Kidney glomerular epithelial cell (primary cell): ENCODE measurements around the gene CFAP45.
A peak's percentile ranks its signal among the peaks of the same experiment; 100 is the strongest.

Experiments used
- DNase-seq: peaks from one replicate; lab custom pipeline; 2025; lab: John Stamatoyannopoulos, UW

CFAP45 gene

DNA sequence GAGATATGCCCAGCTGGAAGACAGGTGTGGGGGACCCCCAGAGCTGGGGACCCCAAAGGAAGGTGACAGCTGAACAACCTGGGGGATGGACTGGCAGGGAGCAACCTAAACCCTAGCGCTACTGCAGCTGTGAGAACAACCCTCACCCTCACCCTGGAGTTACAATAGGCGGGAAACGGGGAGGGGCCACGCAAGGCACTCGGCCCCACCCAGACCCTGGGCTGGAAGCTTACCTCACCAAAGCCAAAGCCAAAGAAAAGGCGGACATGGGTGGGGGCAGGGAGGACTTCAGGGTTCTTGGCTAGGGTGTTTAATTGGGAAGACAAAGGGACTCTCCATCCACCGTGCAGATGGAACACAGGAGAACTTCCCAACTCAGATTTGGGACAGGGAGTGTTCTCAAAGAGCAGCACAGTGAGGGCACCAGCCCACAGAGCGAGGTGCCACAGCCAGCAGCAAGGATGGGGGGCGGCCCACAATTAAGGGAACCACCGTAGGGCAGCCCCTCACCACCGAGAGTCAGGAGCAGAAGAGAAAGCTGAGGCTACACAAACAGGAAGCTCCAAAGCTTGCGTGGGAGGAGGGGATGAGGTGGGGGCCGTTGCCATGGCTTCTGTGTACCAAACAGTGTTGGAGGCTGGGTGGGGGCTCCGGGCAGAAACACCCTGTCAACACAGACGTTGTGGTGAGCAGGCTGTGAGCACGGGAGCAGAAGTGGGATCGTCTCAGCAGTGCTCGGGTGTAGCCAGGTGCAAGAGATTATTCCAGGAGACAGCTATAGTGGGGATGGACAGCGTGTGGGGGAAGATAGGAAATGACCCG lies 23.4 kb upstream of the CFAP45 start:
- DNase-seq: peak; percentile 80

DNA sequence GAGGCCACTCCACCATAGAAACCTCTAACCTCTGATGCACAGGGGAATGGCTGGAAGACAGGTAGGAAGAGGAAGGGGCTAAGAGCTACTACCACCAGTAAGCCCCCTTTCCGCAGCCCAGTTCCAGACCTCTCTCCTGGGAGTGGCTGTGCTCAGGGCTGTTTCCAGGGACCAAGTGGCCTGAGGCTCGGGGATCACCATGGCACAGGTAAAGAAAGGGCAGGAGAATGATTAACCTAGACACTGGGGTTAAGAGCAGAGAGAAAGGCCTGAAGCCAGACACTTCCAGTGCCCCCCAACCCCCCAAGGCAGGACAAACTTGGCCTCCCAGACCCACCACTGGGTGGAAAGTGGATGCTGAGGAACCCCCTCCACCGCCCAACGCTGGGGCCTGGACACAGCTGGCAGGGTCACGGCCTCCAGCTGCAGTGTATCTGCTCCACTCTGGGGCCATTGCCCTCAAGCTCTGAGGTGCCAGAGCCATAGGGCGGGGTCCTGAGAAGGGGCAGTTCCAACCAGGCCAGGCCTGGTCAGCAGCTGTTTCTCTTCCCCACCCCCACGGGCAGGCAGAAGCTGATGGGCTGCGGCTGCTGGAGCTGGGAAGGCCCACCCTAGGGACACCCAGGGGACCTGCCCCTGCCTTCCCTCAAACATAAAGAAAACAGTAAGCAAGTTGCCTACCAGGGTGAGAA lies 22.7 kb upstream of the CFAP45 start:
- no peak for DNase-seq

DNA sequence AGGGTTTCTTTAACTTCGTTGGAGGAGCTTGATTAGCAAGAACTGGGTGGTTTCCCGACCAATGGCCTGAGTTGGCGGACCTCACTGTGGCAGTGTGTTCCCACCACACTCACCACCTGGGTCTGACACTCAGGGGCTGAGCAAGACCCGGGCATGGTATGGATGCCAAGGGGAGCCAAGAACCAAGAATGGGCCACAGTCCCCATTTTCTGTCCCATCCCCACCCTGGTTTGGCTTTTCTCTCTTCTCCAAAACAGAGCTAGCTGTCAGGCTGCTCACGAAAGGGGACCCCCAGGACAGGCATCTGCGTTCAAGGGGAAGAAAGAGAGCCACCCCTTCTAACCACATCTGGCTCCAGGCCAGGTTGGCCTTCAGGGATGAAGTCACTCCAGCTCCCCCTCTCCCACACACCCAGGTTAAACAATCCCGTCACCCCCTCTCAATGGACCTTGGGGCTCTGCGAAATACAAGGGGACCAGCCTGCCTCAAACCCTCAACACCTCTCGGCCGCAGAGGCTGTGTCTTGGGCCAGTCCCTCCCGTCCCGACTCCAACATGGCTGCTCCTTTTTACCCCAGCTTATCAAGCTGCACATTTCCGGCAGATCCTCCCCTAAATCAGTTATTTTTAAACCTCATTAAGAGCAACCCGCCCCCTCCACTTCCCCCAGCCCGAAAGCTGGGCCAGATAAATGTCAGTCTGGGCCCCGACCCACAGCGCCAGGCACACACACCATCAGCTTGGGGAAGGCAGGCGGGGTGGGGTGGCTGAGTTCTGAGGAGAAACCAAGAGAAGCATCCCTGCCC lies 21.9 kb upstream of the CFAP45 start:
- no peak for DNase-seq

DNA sequence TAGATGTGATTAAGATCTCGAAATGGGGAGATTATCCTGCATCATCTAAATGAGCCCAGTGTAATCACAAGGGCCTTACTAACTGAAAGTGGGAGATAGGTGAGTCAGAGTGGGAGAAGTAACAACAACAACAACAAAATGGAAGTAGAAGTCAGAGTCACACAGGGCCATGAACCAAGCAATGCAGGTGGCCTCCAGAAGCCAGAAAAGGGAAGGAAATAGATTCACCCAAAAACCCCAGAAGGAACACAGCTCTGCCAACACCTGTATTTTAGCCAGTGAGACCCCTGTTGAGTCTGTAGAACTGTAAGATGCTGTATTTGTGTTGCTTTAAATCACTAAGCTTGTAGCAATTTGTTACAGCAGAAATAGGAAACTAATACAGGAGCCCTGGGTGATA lies 21.3 kb upstream of the CFAP45 start:
- DNase-seq: peak; percentile 24

DNA sequence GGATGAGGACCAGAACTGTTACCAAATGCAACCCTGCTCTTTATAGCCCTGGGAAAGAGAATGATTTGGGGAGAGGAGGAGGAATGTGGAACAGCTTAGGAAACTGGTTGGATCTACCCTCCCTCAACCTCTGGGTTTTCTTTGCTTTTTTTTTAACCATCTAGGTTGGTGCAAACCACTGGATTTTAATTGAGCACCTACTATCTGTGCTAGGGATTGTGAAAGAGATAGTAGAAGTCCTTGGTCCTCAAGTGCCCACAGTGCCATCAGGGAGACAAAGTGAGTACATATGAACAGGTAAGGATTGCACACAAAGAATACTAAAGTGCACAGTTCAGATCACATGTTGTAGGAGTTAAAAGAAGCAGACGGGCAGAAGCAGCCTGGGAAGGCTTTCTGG lies 20.7 kb upstream of the CFAP45 start:
- no peak for DNase-seq

DNA sequence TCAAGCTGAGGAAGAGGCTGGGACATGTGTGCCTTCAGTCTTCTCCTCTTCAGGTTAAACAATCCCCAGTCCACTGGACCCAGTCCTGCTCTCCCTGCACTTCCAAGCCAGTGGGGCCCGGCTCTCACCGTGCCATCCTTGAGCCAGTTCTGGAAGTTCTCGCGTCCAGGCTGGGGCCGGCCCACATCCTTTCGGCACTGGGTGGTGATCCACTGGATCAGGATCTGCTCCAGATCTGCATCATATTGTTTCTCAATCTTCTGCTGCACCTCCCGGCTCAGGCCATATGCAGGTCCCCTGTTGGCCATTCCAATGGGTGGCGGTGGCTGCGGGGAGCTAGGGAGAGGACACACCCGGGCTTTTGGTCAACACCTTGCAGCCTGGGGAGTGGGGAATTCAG lies 20.2 kb upstream of the CFAP45 start:
- DNase-seq: no peak

DNA sequence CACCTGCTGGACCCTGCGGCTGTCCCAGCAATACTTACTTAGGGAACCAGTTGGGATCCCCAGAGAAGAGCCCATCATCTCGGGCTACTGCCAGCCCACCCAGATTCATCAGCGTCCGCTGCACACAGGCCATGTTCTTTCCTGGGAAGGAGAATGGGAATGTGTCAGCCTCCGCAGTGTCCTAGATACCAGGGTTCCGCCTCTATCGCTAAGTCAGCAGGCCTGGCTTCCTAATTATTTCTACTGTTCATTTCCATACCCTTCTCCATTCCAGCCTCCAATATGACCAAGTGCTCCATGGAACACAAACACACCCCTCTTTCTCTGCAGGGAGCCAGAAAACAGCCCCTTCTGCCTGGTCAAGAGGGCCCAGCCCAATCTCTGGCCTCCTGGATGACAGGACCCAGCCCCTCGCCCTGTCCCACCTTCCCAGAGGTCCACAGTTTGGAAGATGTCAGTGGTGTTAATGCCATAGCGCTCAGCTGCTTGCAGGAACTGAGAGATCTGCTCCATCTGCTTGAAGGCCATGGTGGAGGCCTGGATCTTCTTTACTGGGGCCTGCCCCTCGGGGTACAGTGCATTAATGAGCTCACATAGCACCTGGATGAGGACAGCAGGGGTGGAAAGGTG lies 19.4 kb upstream of the CFAP45 start:
- DNase-seq: no peak

DNA sequence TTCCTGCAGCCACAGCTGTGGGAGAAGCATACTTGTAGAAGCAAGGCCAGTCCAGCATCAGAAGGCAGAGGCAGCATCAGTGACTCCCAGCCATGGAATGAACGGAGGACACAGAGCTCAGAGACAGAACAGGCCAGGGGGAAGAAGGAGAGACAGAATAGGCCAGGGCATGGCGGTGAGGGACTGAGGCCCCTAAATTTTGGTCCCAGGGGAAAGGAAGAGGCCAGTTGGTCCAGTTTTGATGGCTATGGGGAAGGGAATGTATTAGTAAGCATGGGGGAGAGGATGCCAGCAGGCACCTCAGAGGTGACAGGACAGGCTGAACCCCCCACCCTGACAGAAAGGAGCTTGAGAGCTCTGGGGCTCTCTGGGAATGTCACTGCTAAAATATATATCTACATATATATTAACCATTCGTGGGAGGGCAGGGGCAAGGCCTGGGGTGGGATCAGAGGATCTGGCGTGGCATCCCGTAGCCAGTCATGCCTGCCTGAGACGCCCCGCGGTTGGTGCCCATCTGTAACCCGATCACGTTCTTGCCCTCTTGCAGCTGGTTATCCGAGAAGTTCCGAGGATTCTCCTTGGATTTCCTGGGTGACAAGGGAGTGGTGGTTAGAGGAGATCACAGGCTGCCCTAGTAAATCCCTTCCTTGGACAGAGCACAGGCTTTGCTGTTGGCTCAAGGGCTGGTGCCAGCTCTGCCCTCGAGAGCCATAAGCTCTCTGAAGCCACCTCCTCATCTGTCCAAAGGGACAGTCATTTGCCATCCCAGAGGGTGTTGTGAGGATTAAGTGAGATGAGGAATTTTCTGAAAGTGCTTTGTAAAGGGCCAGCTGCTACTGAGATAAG lies 18.6 kb upstream of the CFAP45 start:
- no peak for DNase-seq

DNA sequence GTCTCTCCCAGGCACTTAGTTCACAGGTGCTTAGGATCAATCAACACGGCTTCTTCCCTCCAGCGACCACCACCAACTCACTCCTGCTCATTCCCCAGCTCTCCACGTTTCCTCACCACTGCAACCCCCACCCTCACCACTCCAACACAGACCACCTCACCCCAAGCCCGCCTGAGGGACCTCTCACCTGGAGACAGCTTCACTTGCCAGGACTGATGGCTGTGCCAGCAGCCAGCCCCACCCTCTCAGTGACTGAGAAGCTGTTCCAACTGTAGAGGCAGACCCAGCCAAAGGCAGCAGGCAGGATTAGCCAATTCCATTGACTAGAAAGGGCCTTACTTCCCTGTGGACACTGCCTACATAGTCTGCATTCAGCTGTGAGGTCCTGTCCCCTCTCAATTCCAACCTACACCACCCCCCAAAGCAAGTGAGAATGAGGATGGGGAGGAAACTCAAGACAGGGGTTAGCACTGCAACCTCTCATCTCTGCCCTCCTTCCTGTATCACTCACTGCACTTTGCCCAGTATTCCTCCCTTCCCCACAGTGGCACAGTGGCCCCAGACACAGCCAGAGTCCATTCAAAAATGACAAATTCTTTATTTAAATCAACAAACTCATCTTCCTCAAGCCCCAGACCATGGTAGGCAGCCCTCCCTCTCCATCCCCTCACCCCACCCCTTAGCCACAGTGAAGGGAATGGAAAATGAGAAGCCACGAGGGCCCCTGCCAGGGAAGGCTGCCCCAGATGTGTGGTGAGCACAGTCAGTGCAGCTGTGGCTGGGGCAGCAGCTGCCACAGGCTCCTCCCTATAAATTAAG lies 17.8 kb upstream of the CFAP45 start:
- no peak for DNase-seq

DNA sequence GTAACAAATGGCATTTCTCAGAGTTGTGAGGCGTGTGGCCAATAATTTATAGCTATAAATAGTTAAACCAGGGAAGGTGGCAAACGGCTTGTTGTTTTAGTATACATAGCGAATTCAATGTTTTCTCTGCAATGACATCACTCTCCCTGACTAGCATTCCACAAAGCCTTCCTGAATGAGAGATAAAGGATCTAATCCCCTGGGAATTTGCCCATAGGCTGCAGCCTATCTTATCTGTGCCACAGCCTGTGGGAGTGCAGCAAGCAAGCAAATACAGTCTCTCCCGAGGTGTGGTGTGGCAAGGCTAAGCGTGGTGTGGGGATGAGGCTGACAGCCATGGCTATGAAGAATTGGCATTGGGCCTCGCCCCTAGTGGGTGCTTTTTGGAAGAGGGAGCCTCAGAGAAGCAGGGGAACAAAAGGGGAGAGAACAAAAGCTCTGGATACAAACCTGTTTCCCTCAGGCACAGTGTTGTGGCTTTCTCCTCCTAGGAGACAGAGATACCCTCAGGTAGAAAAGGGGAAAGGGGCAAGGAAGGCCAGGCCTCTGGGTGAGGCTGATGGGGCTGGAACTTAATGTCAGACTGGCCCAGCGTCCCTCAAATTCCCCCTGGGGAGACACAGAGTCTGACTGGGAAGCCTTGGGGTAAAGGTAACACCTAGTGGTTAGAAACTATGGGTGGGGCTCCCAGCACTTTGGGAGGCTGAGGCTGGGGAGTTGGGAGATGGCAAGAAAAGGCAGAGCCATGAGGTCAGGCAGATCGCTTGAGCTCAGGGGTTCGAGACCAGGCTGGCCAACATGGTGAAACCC lies 16.5 kb upstream of the CFAP45 start:
- DNase-seq: peak; percentile 83

DNA sequence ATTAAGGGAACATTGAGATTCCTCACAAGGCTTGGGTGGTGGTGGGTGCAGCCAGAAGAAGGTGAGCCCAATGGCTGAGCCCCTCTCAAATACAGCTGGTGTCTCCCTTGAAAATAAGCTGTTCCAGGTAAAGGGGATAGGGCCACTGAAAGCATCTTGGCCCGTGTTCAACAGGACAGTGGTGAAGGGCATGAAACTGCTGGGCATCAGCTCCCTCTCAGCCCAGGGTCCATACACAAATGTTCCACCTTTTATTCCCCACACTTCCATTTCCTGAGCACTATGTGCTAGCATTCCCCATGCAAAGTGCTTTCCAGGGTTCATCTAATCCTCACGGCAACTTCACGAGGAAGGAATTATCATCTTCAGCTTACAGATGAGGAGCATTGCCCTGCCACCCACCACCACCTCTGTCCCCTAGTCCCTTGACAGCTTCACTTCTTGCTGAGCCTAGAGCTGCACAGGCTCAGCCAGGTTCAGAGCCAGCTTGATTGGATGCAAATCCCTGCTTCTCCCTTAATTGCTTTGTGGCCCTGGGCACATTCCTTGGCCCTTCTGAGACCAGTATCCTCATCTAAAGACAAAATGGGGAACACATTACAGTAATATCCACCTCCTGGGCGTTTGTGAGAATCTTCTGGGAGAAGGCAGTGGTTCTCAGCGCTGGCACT lies 15.7 kb upstream of the CFAP45 start:
- DNase-seq: no peak

DNA sequence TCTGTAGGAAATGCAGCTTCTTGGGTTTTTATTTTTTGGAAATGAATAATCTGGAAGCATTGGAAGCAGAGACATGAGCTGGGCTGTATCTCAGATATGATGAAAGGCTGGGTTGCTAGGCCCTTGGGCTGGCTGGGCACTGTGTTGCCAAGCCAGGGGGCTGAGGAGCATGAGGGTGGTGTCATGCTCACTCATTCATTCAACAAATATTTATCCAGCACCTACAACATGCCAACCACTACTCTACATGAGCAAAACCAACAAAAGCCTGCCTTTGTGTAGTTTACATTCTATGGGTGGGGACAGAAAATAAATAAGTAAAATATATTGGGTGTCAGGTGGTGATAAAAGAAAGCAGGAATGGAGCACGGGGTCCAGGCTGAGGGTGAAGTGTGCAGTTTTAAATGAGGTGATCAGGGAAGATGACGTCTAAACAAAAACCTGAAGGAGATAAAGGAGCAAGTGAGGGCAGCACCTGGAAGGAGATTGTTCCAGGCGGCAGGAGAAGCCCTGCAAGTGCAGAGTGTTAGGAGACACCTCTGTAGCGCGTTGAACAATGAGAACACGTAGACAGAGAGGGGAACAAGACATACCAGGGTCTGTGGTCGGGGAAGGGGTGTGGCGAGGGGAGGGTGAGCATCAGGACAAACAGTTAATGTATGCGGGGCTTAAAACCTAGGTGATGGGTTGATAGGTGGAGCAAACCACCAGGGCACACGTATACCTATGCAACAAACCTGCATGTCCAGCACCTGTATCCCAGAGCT lies 14.5 kb upstream of the CFAP45 start:
- DNase-seq: no peak

DNA sequence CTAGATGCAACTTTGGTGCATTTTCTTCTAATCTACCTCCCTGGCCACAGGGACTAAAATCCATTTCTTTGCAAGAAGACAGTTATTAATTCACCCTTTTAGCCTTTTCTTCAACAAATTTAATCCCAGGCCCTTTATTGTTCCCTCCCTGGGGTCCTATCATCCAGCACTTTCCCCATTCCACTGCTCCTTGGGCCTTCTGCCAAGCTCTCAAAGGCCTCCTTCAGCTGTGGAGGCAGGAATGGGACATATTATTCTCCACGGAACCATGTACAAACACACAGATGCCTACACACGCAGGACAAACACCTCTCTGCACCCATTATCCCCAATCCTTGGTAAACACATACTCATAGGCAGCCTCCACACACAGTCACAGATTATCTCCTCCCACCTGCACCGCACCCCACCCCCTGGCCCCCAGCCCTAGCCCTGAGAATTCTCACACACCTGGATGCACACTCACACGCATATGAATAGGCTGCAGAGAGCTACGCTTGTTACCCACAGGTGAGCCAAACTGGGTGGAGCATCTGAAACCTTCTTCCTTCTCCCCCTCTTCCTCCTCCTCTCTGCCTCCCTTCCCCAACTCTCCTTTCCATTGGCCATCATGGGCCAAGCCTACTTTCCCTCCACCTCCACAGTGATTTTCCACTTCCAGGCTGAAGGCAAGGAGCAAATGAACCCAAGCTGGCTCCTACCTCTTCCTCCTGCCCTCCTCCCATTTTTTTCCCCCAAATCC lies 13.7 kb upstream of the CFAP45 start:
- no peak for DNase-seq

DNA sequence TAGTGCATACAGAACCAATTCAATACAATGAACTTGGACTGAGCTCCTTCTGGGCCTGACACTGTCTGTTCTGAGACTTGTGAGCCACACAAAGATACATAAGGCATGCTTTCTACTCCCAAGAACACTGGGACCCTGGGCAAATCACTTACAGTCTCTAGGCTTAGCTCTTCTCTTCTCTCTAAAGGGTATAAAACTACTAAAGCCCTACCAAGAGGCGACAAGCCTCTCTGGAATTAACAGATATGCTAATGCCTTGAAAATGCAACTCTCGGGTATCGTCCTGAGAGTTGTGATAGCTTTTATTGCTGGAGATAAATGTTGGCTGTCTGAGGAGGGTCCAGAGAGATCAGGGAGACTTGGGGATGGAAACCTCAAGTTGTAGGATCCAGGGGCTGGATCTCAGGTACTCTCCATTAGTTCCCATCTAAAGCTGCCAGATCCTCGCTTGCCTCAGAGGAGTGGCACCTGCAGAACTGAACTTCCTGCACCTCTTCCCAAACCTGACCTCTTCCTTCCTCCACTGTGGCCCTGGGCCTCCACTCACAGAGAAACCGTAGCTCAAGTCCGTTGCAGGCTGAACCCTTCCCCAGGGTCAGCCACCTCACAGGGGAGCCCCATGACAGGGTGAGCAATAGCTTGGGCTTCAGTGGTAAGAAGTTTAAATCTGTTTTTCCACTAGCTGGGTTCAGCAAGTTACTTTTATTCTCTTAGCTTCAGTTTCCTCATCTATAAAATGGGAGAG lies 11.5 kb upstream of the CFAP45 start:
- DNase-seq: no peak

DNA sequence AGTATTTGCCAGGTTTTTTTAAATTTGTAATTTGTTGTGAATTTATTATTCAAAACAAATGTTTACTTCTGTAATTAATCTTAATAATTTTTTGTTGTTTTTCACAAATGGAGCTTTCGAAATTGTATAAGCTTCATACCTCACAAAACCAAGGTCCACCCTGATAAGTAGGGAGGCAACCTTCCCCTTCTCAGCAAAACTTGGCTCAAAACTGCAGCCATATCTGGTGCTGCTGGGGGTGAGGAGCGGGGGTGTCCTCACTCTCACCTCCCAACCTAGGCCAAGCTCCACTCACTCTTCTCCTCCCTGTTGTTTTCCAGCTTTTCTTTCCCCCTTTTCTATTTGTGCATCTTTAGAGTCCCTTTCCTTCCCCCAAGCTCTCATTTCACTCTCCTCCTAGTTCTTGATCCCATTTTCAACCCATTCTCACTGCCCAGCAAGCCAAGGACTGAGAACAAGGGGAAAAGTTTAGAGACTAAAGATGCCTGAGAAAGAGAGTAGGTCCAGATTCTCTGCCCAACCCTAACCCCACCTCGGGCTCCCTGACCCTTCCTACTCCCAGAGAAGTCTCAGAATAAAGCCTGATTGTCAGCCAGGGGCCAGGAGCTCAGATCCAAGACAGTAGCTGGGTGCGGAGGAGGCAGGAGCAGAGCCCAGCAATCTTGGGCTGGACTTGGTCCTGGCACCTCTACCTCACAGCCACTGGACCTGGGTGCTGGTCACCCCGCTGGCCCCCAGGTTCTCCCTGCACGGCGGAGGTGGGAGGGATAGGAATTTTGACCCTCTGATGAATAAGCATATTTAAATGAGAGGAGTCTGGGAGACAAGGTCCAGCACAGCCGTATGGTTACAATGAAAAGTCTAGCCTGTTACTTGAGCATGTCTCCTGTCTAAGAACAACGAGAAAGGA lies 8.3 kb upstream of the CFAP45 start:
- no peak for DNase-seq

DNA sequence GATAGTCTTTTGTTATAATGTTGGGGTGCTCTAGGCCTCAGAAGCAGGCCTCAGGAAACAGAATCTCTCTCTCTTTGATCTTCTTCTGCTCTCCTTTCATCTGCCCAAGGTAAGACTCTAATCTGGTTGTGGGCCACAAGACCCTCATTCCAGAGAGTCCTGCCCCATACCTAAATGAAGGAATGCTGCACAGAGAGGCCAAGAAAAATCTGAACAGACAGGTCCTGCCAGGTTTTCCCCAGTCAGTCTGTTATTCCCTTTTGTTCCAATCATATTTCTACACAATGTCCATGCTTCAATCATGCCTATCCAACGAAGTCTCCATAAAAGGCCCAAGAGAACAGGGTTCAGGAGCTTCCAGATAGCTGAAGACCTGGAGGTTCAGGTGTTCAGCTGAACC lies 7.0 kb upstream of the CFAP45 start:
- DNase-seq: no peak
